Right cardiac atrium (tissue), 5 donors: Measurements from ENCODE around the gene ZBTB22. TPM values are rescaled to one million over a fixed set of nuclear protein-coding genes. Genes with fewer than 3 reads are reported as not detected.

ENCODE experiments used
- ATAC-seq, 2 donors: fragments of 200-7000 bp; cut with Tn5 transposase; one replicate each; pipeline versions ENCODE4 v1.8.0 to v1.9.1; 2020; ENCODE audit warnings: moderate library complexity in 2 of 2, mild to moderate bottlenecking in 1 of 2
- DNase-seq, 3 donors: peaks; one replicate each; pipeline ENCODE4 v3.0.0-alpha.2; 2020
- H3K27ac ChIP-seq: one replicate; pipeline ENCODE4 v1.5.1; 2013; ENCODE audit warnings: mild to moderate bottlenecking, low read length, control low read depth, moderate library complexity
- H3K27me3 ChIP-seq: one replicate; pipeline ENCODE4 v1.6.1; 2013; ENCODE audit not compliant: control insufficient read depth, insufficient read depth
- H3K4me1 ChIP-seq: one replicate; pipeline ENCODE4 v1.6.1; 2013; ENCODE audit warnings: low read length; ENCODE audit not compliant: control insufficient read depth, insufficient read depth
- H3K4me3 ChIP-seq: one replicate; pipeline ENCODE4 v1.5.1; 2013; ENCODE audit warnings: low read length, control low read depth
- H3K9me3 ChIP-seq: one replicate; pipeline ENCODE4 v1.6.1; 2013; ENCODE audit warnings: low read length; ENCODE audit not compliant: control insufficient read depth
- WGBS: extraction: QIAGEN DNeasy Blood & Tissue Kit; methylation state at CpG from one replicate; pipeline ENCODE4 v1.1.7; 2013; 5-methylcytosine and 5-hydroxymethylcytosine counted together
- intact Hi-C, 4 donors: fragments of 100-400 bp; cut with DNase I; formaldehyde crosslinking; loops; one replicate each; pipeline versions ENCODE4 v1.11.0 to v1.14.0; 2022 to 2023
- polyA plus RNA-seq: library from polyadenylated mRNA; stranded (reverse); fragments of 200-250 nt; gene quantifications from one replicate; pipeline ENCODE4 v1.2.3, GENCODE V29; 2013
- total RNA-seq, 4 donors: library from RNA; stranded (reverse); fragmentation: NEBNext Ultra II Directional; extraction: Animal tissue kit (Norgen Biotek cat#: 25700); gene quantifications; one replicate each; pipeline ENCODE4 v1.2.1, GENCODE V29; 2021
- donor health status: healthy with polysubstance abuse.
- donor health status: DM: no; HTN: yes; CAD: no.
- donor health status: DM: no; HTN: no; CAD: no.
- donor health status: DM: no; HTN: yes; CAD: no; lungs with severe emphysema.
- donor health status: DM: yes; HTN: yes; CAD: no.

ZBTB22 gene
- total and polyA plus RNA-seq, 5 donors: 12.5 to 18.2 (median 14.9) TPM

DNA sequence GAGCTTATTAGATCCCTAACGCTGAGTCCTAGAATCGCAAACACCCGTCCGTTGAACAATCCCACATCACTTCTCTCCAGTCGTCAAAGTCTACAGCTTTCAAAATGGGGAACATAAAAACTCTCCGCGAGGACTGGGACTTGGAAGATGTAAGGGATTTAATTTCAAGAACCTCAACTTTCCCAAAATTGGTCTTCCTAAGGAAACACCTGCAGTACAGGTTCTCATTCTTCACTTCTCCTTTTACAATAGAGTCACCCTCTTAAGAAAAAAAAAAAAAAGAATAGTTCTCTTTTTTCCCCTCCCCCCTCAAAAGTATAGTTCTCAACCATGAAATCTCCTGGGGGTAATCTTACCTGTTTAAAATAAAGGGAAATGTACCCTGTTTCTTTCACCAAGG is 6.6 kb upstream of the ZBTB22 start:
- DNase-seq (no peak), ATAC-seq (no peak)
- H3K27me3 ChIP-seq: no peaks in the 10 kb centered on the region
- 28% methylated on average over 7 of the region's 7 CpGs for WGBS
- intact Hi-C loops: no loop called here
- H3K4me3 ChIP-seq: no peak overlapping the region
- peak overlapping the region; percentile 92 for H3K27ac ChIP-seq
- H3K9me3 ChIP-seq: no peaks in the 10 kb centered on the region
- peaks cover 15% of the 10 kb centered on the region for H3K4me1 ChIP-seq

DNA sequence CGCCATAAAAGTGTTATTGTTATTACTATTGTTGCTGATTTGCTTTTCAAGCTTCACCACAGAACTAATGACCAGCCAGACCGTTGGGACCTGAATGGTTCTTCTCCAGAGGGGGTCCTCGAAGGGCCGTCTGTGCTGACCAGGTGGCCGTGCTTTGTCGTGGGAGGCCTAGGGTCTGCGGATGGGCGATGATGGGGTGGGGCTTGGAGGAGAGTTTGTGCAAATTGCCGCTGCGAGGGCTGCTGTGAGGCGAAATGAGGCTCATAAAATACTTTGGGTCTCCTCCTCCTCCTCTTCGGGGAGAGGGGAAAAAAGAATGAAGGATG is 6.0 kb upstream of the ZBTB22 start:
- DNase-seq (peak in 1 of 3 donors; percentile 72), ATAC-seq (peak in 1 of 2 donors; percentile 1)
- H3K27me3 ChIP-seq: no peaks in the 10 kb centered on the region
- intact Hi-C loops: no loop called here
- H3K4me3 ChIP-seq: peak overlapping the region; percentile 97
- WGBS: 5% methylated on average over 12 of the region's 12 CpGs
- H3K4me1 ChIP-seq: peaks cover 15% of the 10 kb centered on the region
- no peaks in the 10 kb centered on the region for H3K9me3 ChIP-seq
- peak overlapping the region; percentile 92 for H3K27ac ChIP-seq

DNA sequence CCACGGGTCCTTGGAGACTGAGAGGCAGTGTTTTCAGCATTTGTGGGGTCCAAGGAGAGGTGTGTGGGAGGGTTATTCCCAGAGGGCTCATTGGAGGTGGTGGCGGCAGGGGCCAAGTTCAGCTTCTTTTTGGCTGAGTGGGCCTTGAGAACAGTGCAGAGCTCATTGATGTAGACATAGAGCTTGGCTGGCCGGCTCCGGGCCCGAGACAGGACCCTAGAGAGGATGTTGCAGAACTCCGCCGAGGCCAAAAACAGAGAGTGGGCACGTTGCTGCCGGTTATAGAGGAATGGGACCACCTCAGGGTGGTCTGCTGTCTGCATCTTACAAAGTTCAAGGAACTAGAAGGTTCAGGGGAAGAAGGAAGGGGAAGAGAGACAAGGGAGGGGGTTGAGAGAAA is 3.7 kb upstream of the ZBTB22 start:
- Histone ChIP-seq H3K4me1 (peaks cover 18% of the 10 kb centered on the region), H3K9me3 (no peaks in the 10 kb centered on the region), H3K27me3 (no peaks in the 10 kb centered on the region), H3K27ac (no peak overlapping the region), H3K4me3 (no peak overlapping the region)
- DNase-seq (no peak), ATAC-seq (no peak)
- intact Hi-C loops: no loop called here
- WGBS: 58% methylated on average over 9 of the region's 9 CpGs

- intact Hi-C loops: no loop called here
- Histone ChIP-seq H3K9me3 (no peaks in the 10 kb centered on the region), H3K4me3 (no peak overlapping the region), H3K27ac (peak overlapping the region; percentile 61), H3K27me3 (no peaks in the 10 kb centered on the region), H3K4me1 (peaks cover 18% of the 10 kb centered on the region)
- WGBS: 63% methylated on average over 32 of the region's 32 CpGs
- DNase-seq (peak; percentile 85 to 91 (median 90)), ATAC-seq (no peak)
Observed at GRCh38 chr6:33320315-33321181, 3.0 kb upstream of the ZBTB22 start.

GRCh38 chr6:33319939-33320314 is 2.4 kb upstream of the ZBTB22 start:
- Histone ChIP-seq H3K9me3 (no peaks in the 10 kb centered on the region), H3K4me3 (no peak overlapping the region), H3K27ac (peak overlapping the region; percentile 61), H3K27me3 (no peaks in the 10 kb centered on the region), H3K4me1 (peaks cover 20% of the 10 kb centered on the region)
- WGBS: 81% methylated on average over 3 of the region's 3 CpGs
- ATAC-seq (no peak), DNase-seq (no peak)
- intact Hi-C loops: no loop called here

GRCh38 chr6:33318426-33319073 is 1.0 kb upstream of the ZBTB22 start:
- Histone ChIP-seq H3K4me1 (peaks cover 20% of the 10 kb centered on the region), H3K4me3 (peak overlapping the region; percentile 88), H3K9me3 (no peaks in the 10 kb centered on the region), H3K27ac (peak overlapping the region; percentile 40), H3K27me3 (no peaks in the 10 kb centered on the region)
- 66% methylated on average over 8 of the region's 8 CpGs for WGBS
- DNase-seq (no peak), ATAC-seq (no peak)
- intact Hi-C loops: no loop called here

DNA sequence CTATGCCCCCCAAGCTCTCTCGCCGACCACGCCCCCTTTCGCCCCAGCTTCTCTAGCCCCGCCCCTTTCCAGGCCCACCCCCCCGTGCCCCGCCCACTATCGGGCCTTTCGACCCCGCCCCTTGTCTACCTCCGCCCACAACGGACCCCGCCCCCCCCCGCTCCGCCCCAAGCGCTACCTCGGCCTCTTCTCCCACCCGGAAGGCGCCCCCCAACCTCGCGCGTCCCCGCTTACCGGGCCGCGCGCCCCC is 200 bp downstream of the ZBTB22 start:
- 2% methylated on average over 26 of the region's 27 CpGs for WGBS
- no peak overlapping the region for H3K27ac ChIP-seq
- H3K4me3 ChIP-seq: peak overlapping the region; percentile 88
- DNase-seq (no peak), ATAC-seq (peak; percentile 0)
- H3K4me1 ChIP-seq: peaks cover 19% of the 10 kb centered on the region
- H3K9me3 ChIP-seq: no peaks in the 10 kb centered on the region
- H3K27me3 ChIP-seq: no peaks in the 10 kb centered on the region
- intact Hi-C loops: no loop called here

GRCh38 chr6:33316603-33317418 is 733 bp downstream of the ZBTB22 start:
- Histone ChIP-seq H3K4me1 (peaks cover 22% of the 10 kb centered on the region), H3K27me3 (no peaks in the 10 kb centered on the region), H3K4me3 (peak overlapping the region; percentile 88), H3K9me3 (no peaks in the 10 kb centered on the region), H3K27ac (peak overlapping the region; percentile 12)
- peak; percentile 36 to 77 (median 74) for DNase-seq
- 67% methylated on average over 19 of the region's 19 CpGs for WGBS
- ATAC-seq: no peak
- intact Hi-C loops: no loop called here

DNA sequence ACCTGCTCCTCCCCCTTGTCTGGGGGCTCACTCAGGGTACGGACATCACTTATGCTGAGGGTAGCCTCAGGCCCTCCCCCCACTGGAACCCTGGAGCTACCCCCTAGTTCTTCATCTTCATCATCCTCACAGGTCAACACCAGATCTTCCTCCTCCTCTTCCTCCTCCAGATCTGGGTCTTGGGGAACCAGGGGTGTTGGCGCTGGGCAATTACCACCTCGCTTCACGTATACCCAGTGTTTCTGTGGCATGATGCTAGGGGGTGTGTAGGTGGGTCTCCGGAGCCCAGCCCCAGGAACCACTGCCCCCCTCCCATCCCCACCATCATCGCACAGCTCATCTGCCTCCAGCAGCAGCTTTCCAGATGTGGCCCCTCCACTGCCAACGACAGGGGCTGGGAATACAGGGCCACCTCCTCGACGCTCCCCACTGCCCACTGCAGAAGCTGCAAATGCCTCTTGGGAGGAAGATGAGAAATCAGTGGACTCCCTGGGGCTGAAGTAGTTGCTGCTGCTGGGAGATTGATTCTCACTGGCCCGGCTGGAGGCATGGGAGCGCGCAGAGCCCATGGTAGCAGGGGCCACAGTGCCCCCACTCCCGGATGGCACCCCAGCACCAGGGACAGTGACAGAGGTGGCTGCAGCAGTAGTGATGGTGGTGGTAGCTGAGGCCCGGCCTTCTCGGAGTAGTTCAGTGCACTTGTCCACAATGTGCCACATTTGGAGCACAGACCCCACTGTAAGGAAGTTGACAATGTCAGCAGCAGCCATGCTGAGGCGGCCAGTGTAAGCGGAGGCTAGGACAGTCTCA is 1.5 kb downstream of the ZBTB22 start:
- peak in 1 of 3 donors; percentile 57 for DNase-seq
- Histone ChIP-seq H3K4me3 (no peak overlapping the region), H3K27me3 (no peaks in the 10 kb centered on the region), H3K9me3 (no peaks in the 10 kb centered on the region), H3K4me1 (peaks cover 17% of the 10 kb centered on the region), H3K27ac (peak overlapping the region; percentile 12)
- no peak for ATAC-seq
- intact Hi-C loops: loop anchor here in 1 of 4 donors (2.0 kb wide), 1 partner anchor 17 kb away; the partner anchor contains the start of gene RGL2
- 89% methylated on average over 17 of the region's 17 CpGs for WGBS

DNA sequence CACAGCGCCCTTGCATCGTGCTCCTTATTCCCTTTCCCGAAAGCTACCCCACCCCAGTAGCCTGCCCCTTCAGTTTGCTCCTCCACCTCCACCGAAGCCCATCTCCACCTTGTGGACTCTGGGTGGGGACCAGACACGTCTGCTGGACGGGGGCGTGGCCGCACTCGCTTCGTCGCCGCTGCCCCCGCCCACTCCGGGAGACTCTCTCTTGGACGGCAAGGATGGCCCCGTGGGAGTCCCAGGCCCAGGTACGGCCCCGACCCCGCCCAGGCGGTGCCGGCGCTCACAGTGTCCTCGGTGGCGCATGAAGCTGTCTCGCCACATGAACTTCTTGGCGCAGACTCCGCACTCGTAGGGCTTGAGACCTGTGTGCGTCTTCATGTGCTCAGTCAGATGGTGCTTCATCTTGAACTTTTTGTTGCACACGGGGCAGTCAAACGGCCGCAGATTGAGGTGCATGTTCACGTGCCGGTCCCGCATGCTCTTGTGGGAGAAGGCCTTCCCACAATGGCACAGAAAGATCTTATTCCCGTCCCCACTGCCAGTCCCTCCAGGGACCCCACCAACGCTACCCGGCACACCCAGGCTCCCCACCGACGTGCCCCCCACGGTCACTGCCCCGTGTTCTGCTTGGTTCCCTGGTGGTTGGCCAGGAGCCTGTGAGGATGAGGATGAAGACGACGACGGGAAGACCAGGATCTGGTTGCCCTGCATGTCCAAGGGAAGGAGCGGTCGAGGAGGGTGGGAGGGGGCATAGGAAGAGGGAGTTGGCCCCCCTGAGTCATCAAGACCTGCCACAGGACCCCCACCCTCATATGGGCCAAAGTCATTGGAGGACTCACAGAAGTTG is 2.4 kb downstream of the ZBTB22 start:
- peak overlapping the region; percentile 96 for H3K27ac ChIP-seq
- DNase-seq: peak; percentile 71 to 83 (median 82)

More for the DNA sequence above, 2.4 kb downstream of the ZBTB22 start:
- intact Hi-C loops: loop anchor here in 1 of 4 donors (2.0 kb wide), 1 partner anchor 16 kb away; the partner anchor contains the start of gene RGL2
- ATAC-seq: peak; percentile 1 to 8
- WGBS: 35% methylated on average over 47 of the region's 47 CpGs
- H3K9me3 ChIP-seq: no peaks in the 10 kb centered on the region
- H3K27me3 ChIP-seq: no peaks in the 10 kb centered on the region
- peak overlapping the region; percentile 84 for H3K4me3 ChIP-seq
- H3K4me1 ChIP-seq: peaks cover 16% of the 10 kb centered on the region
